Measurements from ENCODE around the gene CAMKMT.

The CAMKMT gene

GRCh38 chr2:44444881-44445280 lies 83.1 kb downstream of the CAMKMT start:
- DNase-seq (ENCODE audit: low read depth) = no peak

GRCh38 chr2:44448860-44449527 lies 87.2 kb downstream of the CAMKMT start:
- no peak for DNase-seq (ENCODE audit: low read depth)

- no peak for DNase-seq (ENCODE audit: low read depth)
These were observed 88.3 kb downstream of the CAMKMT start for GRCh38 chr2:44450082-44450481.

GRCh38 chr2:44450806-44451205 lies 89.1 kb downstream of the CAMKMT start:
- no peak for DNase-seq (ENCODE audit: low read depth)

- no peak for DNase-seq (ENCODE audit: low read depth)
These were observed 90.4 kb downstream of the CAMKMT start for GRCh38 chr2:44452069-44452583.

GRCh38 chr2:44453259-44453658 lies 91.5 kb downstream of the CAMKMT start:
- no peak for DNase-seq (ENCODE audit: low read depth)

GRCh38 chr2:44455877-44456276 lies 94.1 kb downstream of the CAMKMT start:
- DNase-seq (ENCODE audit: low read depth) = no peak

GRCh38 chr2:44456946-44457345 lies 95.2 kb downstream of the CAMKMT start:
- DNase-seq (ENCODE audit: low read depth) = no peak

- no peak for DNase-seq (ENCODE audit: low read depth)
These were observed 98.0 kb downstream of the CAMKMT start for GRCh38 chr2:44459739-44460138.

GRCh38 chr2:44462934-44463849 lies 101.4 kb downstream of the CAMKMT start:
- no peak for DNase-seq (ENCODE audit: low read depth)

- DNase-seq (ENCODE audit: low read depth) = no peak
These were observed 102.7 kb downstream of the CAMKMT start for GRCh38 chr2:44464437-44464836.

- no peak for DNase-seq (ENCODE audit: low read depth)
These were observed 108.4 kb downstream of the CAMKMT start for GRCh38 chr2:44470151-44470550.

GRCh38 chr2:44477657-44478414 lies 116.1 kb downstream of the CAMKMT start:
- no peak for DNase-seq (ENCODE audit: low read depth)

- DNase-seq (ENCODE audit: low read depth) = peak; percentile 39
These were observed 117.6 kb downstream of the CAMKMT start for GRCh38 chr2:44479127-44479887.

- DNase-seq (ENCODE audit: low read depth) = no peak
These were observed 118.3 kb downstream of the CAMKMT start for GRCh38 chr2:44480068-44480467.

- DNase-seq (ENCODE audit: low read depth) = no peak
These were observed 125.3 kb downstream of the CAMKMT start for GRCh38 chr2:44487052-44487451.

- DNase-seq (ENCODE audit: low read depth) = no peak
These were observed 129.0 kb downstream of the CAMKMT start for GRCh38 chr2:44490726-44491125.

GRCh38 chr2:44494006-44494405 lies 132.3 kb downstream of the CAMKMT start:
- DNase-seq (ENCODE audit: low read depth) = no peak

GRCh38 chr2:44495035-44495434 lies 133.3 kb downstream of the CAMKMT start:
- DNase-seq (ENCODE audit: low read depth) = no peak

- DNase-seq (ENCODE audit: low read depth) = no peak
These were observed 133.8 kb downstream of the CAMKMT start for GRCh38 chr2:44495544-44495943.

- no peak for DNase-seq (ENCODE audit: low read depth)
These were observed 134.4 kb downstream of the CAMKMT start for GRCh38 chr2:44496130-44496529.

GRCh38 chr2:44498551-44498950 lies 136.8 kb downstream of the CAMKMT start:
- DNase-seq (ENCODE audit: low read depth) = no peak

Data from activated T-cell treated with anti-CD3 and anti-CD28 coated beads for 24 hours (primary cell).